ENCODE measurements around the gene PRAMEF8. TPM values are rescaled to one million over a fixed set of nuclear protein-coding genes. Genes with fewer than 3 reads are reported as not detected.
"Not testable (repeated sequence)": the region's sequence is repeated elsewhere in the genome, so short reads cannot be mapped to it uniquely, and the experiment has no call there.

PRAMEF8 gene
- total RNA-seq (2014; rRNA removed; shearing (Covaris generic)) (not detected in 2 replicates), polyA plus RNA-seq (2016; fragmentation: Nextera tagmentation; extraction: Ambion mirVana) (not detected in 2 replicates)
- long read RNA-seq: 0 reads

DNA sequence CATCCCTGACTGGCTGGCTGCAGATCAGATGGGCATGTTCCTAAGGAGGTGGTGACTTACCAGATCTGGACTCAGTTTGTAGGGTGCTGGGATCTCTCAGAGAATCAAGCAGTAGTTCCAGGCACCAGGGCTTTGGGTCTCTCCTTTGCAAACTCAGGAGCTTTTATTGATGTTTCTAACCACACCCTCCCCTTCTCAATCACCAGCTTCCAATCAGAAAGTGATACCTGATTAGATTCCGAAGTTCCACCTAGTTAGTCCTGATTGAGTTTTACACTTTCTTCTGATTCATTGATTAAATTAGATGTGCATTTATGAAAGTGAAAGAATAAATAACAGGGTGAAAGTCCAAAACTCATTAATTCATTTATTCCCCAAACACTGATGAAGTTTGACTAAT, at the start of gene PRAMEF8:
TSS of gene PRAMEF8 (minus strand) at position 101 of the 400 bp plus-strand sequence. CDS start 1,046 bp downstream, outside the sequence.
- not testable (repeated sequence) for H4K20me1 ChIP-seq (replicated peaks; ENCODE audit: insufficient read depth); H3K4me1 Mint-ChIP-seq; H3K9me3 Mint-ChIP-seq; H2AFZ ChIP-seq; H3K27ac Mint-ChIP-seq; ATAC-seq; H3K4me1 ChIP-seq (ENCODE audit: insufficient read depth); H3K4me2 ChIP-seq; H3K27me3 Mint-ChIP-seq (ENCODE audit: insufficient read depth, low read depth, poor library complexity); H3K27ac ChIP-seq (ENCODE audit: low read depth); H3K79me2 ChIP-seq (replicated peaks; ENCODE audit: insufficient read depth); H3K36me3 ChIP-seq (ENCODE audit: insufficient read depth); H3K9me2 ChIP-seq (ENCODE audit: insufficient read depth); H3K27me3 ChIP-seq (ENCODE audit: insufficient read depth); H3K4me3 Mint-ChIP-seq; DNase-seq (ENCODE audit: low spot score); H3K4me3 ChIP-seq; H3F3A ChIP-seq (replicated peaks; ENCODE audit: low read depth); H3K36me3 Mint-ChIP-seq (ENCODE audit: low read depth)

DNA sequence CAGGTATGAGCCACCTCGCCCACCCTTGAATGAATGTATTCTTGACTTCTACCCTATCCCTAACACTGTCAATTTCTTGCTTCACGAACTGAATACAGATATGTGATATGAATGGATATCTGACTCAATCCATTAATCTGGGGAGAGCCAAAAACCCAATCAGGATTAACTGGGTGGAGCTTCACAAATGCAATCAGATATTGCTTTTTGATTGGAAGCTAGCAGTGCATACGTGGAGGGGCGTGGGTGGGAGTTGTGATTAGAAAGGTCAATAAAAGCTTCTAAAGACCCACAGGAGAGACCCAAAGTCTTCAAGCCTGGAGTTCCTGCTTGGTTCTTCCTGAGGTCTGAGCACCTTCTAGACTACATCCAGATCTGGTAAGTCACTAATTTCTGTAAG, 30.3 kb upstream of the PRAMEF8 start, which contains the start of gene PRAMEF15:
TSS of gene PRAMEF15 (plus strand) at position 301 of the 400 bp plus-strand sequence. CDS start 2,827 bp downstream, outside the sequence.
- H3F3A ChIP-seq (replicated peaks; ENCODE audit: low read depth); H3K4me2 ChIP-seq; H3K4me1 Mint-ChIP-seq; H4K20me1 ChIP-seq (replicated peaks; ENCODE audit: insufficient read depth); H3K4me3 ChIP-seq; H3K4me3 Mint-ChIP-seq; H3K36me3 ChIP-seq (ENCODE audit: insufficient read depth); H3K79me2 ChIP-seq (replicated peaks; ENCODE audit: insufficient read depth); H3K27me3 ChIP-seq (ENCODE audit: insufficient read depth); H3K27me3 Mint-ChIP-seq (ENCODE audit: insufficient read depth, low read depth, poor library complexity); H2AFZ ChIP-seq; H3K27ac Mint-ChIP-seq; DNase-seq (ENCODE audit: low spot score); ATAC-seq; H3K27ac ChIP-seq (ENCODE audit: low read depth); H3K4me1 ChIP-seq (ENCODE audit: insufficient read depth); H3K9me2 ChIP-seq (ENCODE audit: insufficient read depth): not testable (repeated sequence)
- H3K36me3 Mint-ChIP-seq (ENCODE audit: low read depth): peaks cover 11% of the 10 kb centered on the region; the same call in 2 of the 3 replicates
- peaks cover 46% of the 10 kb centered on the region for H3K9me3 Mint-ChIP-seq

DNA sequence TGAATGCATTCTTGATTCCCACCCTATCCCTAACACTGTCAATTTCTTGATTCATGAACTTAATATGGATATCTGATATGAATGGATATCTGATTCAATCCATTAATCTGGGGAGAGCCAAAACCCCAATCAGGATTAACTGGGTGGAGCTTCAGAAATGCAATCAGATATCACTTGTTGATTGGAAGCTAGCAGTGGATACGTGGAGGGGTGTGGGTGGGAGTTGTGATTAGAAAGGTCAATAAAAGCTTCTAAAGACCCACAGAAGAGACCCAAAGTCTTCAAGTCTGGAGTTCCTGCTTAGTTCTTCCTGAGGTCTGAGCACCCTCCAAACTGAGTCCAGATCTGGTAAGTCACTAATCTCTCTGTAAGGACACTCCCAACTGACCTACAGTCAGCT, 18.3 kb upstream of the PRAMEF8 start, which contains the start of gene PRAMEF33:
TSS of gene PRAMEF33 (plus strand) at position 301 of the 400 bp plus-strand sequence. CDS start 2,416 bp downstream, outside the sequence.
- not testable (repeated sequence) for H3K4me3 Mint-ChIP-seq; H3K27me3 ChIP-seq (ENCODE audit: insufficient read depth); H3F3A ChIP-seq (replicated peaks; ENCODE audit: low read depth); H3K4me1 Mint-ChIP-seq; DNase-seq (ENCODE audit: low spot score); H3K4me3 ChIP-seq; ATAC-seq; H3K36me3 Mint-ChIP-seq (ENCODE audit: low read depth); H2AFZ ChIP-seq; H3K27ac Mint-ChIP-seq; H4K20me1 ChIP-seq (replicated peaks; ENCODE audit: insufficient read depth); H3K9me3 Mint-ChIP-seq; H3K27ac ChIP-seq (ENCODE audit: low read depth); H3K27me3 Mint-ChIP-seq (ENCODE audit: insufficient read depth, low read depth, poor library complexity); H3K36me3 ChIP-seq (ENCODE audit: insufficient read depth); H3K4me2 ChIP-seq; H3K79me2 ChIP-seq (replicated peaks; ENCODE audit: insufficient read depth); H3K9me2 ChIP-seq (ENCODE audit: insufficient read depth); H3K4me1 ChIP-seq (ENCODE audit: insufficient read depth)

DNA sequence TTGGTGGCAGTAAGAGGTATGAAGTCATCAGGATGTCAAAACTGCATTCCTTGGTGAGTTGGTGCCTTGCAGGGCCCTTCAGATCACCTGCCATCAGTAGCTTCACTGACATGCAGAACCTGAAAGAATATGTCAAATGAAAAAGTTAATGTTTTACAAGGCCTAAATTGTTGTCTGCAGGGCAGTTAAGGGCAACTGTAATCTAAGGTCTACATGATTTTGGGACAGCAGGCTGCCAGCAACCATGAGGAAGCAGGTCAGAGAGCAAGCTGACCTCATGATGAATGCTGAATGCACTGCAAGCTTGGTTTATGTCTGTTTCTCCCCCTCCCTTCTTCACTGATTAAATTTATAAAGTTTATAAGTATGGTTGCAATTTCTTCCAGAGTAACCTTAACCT, 17.3 kb upstream of the PRAMEF8 start:
- not testable (repeated sequence) for H3K27me3 ChIP-seq (ENCODE audit: insufficient read depth); H3K27ac Mint-ChIP-seq; H3F3A ChIP-seq (replicated peaks; ENCODE audit: low read depth); H3K4me2 ChIP-seq; H2AFZ ChIP-seq; H3K9me3 Mint-ChIP-seq; H3K36me3 Mint-ChIP-seq (ENCODE audit: low read depth); H3K4me1 ChIP-seq (ENCODE audit: insufficient read depth); ATAC-seq; H3K79me2 ChIP-seq (replicated peaks; ENCODE audit: insufficient read depth); H3K27me3 Mint-ChIP-seq (ENCODE audit: insufficient read depth, low read depth, poor library complexity); H3K27ac ChIP-seq (ENCODE audit: low read depth); H3K4me3 Mint-ChIP-seq; H3K4me3 ChIP-seq; H3K4me1 Mint-ChIP-seq; H3K9me2 ChIP-seq (ENCODE audit: insufficient read depth); H4K20me1 ChIP-seq (replicated peaks; ENCODE audit: insufficient read depth); H3K36me3 ChIP-seq (ENCODE audit: insufficient read depth); DNase-seq (ENCODE audit: low spot score)

DNA sequence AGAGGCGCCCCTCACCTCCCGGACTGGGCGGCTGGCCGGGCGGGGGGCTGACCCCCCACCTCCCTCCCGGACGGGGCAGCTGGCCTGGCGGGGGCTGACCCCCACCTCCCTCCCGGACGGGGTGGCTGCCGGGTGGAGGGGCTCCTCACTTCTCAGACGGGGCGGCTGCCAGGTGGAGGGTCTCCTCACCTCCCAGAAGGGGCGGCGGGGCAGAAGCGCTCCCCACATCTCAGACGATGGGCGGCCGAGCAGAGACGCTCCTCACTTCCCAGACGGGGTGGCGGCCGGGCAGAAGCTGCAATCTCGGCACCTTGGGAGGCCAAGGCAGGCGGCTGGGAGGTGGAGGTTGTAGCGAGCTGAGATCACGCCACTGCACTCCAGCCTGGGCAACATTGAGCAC, 13.8 kb upstream of the PRAMEF8 start:
- not testable (repeated sequence) for H3K36me3 Mint-ChIP-seq (ENCODE audit: low read depth); H3K27ac ChIP-seq (ENCODE audit: low read depth)

DNA sequence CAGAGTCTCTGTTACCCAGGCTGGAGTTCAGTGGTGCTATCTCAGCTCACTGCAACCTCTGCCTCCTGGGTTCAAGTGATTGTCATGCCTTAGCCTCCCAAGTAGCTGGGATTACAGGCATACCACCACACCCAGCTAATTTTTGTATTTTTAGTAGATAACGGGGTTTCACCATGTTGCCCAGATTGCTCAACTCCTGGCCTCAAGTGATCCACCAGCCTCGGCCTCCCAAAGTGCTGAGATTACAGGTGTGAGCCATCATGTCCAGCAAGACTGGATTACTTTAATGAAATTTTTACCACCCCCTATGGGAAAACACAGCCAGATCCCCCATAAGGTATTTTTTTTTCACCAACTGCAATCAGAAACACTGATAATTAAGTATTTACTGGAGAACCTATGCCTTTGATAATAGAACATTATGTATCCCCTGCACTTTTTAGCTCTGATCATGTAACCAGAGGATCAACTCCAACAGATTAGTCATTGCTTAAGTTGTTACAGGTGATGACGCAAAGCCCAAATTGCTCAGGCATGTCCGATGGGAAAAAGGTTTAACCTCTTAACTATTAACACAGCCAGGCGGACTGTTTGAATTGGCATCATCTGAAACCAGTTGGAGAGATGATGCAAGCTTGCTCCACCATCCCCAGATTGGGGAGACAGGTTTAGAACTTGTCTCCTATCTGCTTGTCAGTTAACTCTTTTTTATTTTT, 12.4 kb upstream of the PRAMEF8 start:
- H3K4me2 ChIP-seq; H3K27ac ChIP-seq (ENCODE audit: low read depth); H3K4me1 Mint-ChIP-seq; H3K9me3 Mint-ChIP-seq; H3K27me3 ChIP-seq (ENCODE audit: insufficient read depth); H3K27ac Mint-ChIP-seq; H3K36me3 Mint-ChIP-seq (ENCODE audit: low read depth); H3F3A ChIP-seq (replicated peaks; ENCODE audit: low read depth); H3K79me2 ChIP-seq (replicated peaks; ENCODE audit: insufficient read depth); DNase-seq (ENCODE audit: low spot score); ATAC-seq; H3K4me1 ChIP-seq (ENCODE audit: insufficient read depth); H3K36me3 ChIP-seq (ENCODE audit: insufficient read depth); H3K9me2 ChIP-seq (ENCODE audit: insufficient read depth); H3K27me3 Mint-ChIP-seq (ENCODE audit: insufficient read depth, low read depth, poor library complexity); H4K20me1 ChIP-seq (replicated peaks; ENCODE audit: insufficient read depth); H3K4me3 Mint-ChIP-seq; H2AFZ ChIP-seq; H3K4me3 ChIP-seq: not testable (repeated sequence)

More for the DNA sequence above, 13.8 kb upstream of the PRAMEF8 start:
- H2AFZ ChIP-seq; H3K9me3 Mint-ChIP-seq; H3K27me3 ChIP-seq (ENCODE audit: insufficient read depth); H3K9me2 ChIP-seq (ENCODE audit: insufficient read depth); H3K4me1 ChIP-seq (ENCODE audit: insufficient read depth); H3K27me3 Mint-ChIP-seq (ENCODE audit: insufficient read depth, low read depth, poor library complexity); ATAC-seq; H3K27ac Mint-ChIP-seq; H3K4me3 Mint-ChIP-seq; H3K36me3 ChIP-seq (ENCODE audit: insufficient read depth); H3F3A ChIP-seq (replicated peaks; ENCODE audit: low read depth); H3K79me2 ChIP-seq (replicated peaks; ENCODE audit: insufficient read depth); H4K20me1 ChIP-seq (replicated peaks; ENCODE audit: insufficient read depth); H3K4me3 ChIP-seq; DNase-seq (ENCODE audit: low spot score); H3K4me2 ChIP-seq; H3K4me1 Mint-ChIP-seq: not testable (repeated sequence)

Data from GM23338 (cell line).